ENCODE data around the gene RAB34.

- TF ChIP-seq CTCF (conservative IDR thresholded peaks at IDR 0.05) = no peak
- no peak for TF ChIP-seq EZH2 (IDR thresholded peaks at IDR 0.05; ENCODE audit: low read depth)
These were observed 4.8 kb downstream of the RAB34 start for GRCh38 chr17:28712705-28713415.
